K562 (cell line): ENCODE results near the gene ASIC3. TPM values are rescaled to one million over a fixed set of nuclear protein-coding genes. Genes with fewer than 3 reads are reported as not detected.

Experiments
- CBX1 ChIP-seq: sonication (generic); IDR thresholded peaks from 2 replicates; pipeline ENCODE4 v1.6.1; 2016; ENCODE audit warnings: antibody characterized with exemption, low read depth, mild to moderate bottlenecking
- CREB1 ChIP-seq, 2 experiments: sonication (generic) in 1 of 2; formaldehyde crosslinking in 1 of 2; IDR thresholded peaks; 2 replicates each; pipeline versions ENCODE4 v1.6.1 to v1.8.0; 2012 to 2022; ENCODE audit warnings: inconsistent platforms in 1 of 2, mild to moderate bottlenecking in 1 of 2, missing genetic modification reagents in 1 of 2, moderate library complexity in 1 of 2
- CXXC5 ChIP-seq: fragments of 250-450 bp; sonication (Bioruptor Pico); IDR thresholded peaks from 2 replicates; pipeline ENCODE4 v1.8.0; 2022; ENCODE audit warnings: inconsistent platforms, mild to moderate bottlenecking, moderate library complexity
- ETV6 ChIP-seq, 3 experiments: fragments of 150-350 bp in 1 of 3; sonication (generic) in 1 of 3; formaldehyde crosslinking in 1 of 3; IDR thresholded peaks; 2 replicates each; pipeline versions ENCODE4 v1.6.1 to v1.8.0; 2014 to 2022; ENCODE audit warnings: borderline replicate concordance in 2 of 3, low read depth in 2 of 3, antibody characterized with exemption in 1 of 3, low read length in 1 of 3, mild to moderate bottlenecking in 1 of 3, missing genetic modification reagents in 1 of 3
- FOXK1 ChIP-seq: sonication (generic); formaldehyde crosslinking; IDR thresholded peaks from 2 replicates; pipeline ENCODE4 v1.8.0; 2022; ENCODE audit warnings: missing genetic modification reagents, mild to moderate bottlenecking, borderline replicate concordance
- GABPB1 ChIP-seq: sonication (generic); formaldehyde crosslinking; IDR thresholded peaks from 2 replicates; pipeline ENCODE4 v1.8.0; 2022; ENCODE audit warnings: mild to moderate bottlenecking, missing genetic modification reagents
- JUND ChIP-seq, 2 experiments: IDR thresholded peaks; 2 replicates in 1 of 2; 3 replicates in 1 of 2; pipeline ENCODE4 v1.6.1; 2011; ENCODE audit warnings: borderline replicate concordance in 2 of 2, low read depth in 2 of 2, low read length in 2 of 2, improper control_type of control experiment in 1 of 2, missing biosample characterization in 1 of 2, missing genetic modification characterization in 1 of 2, missing genetic modification reagents in 1 of 2
- KLF6 ChIP-seq: fragments of 250-450 bp; sonication (Bioruptor Pico); IDR thresholded peaks from 2 replicates; pipeline ENCODE4 v1.4.0; 2020; ENCODE audit warnings: mild to moderate bottlenecking, moderate library complexity, borderline replicate concordance
- NFIC ChIP-seq: fragments of 450-650 bp; IDR thresholded peaks from 2 replicates; pipeline ENCODE4 v1.6.1; 2017; ENCODE audit warnings: mild to moderate bottlenecking, inconsistent platforms
- NR2C2 ChIP-seq, 2 experiments: fragments of 200-800 bp in 1 of 2; sonication (Bioruptor generic) in 1 of 2; sonication (generic) in 1 of 2; formaldehyde crosslinking in 1 of 2; IDR thresholded peaks; 2 replicates each; pipeline versions ENCODE4 v1.6.1 to v1.8.0; 2016 to 2022; ENCODE audit warnings: mild to moderate bottlenecking in 1 of 2, missing compliant biosample characterization in 1 of 2, missing genetic modification characterization in 1 of 2, missing genetic modification reagents in 1 of 2
- RCOR1 ChIP-seq, 2 experiments: IDR thresholded peaks; 2 replicates each; pipeline ENCODE4 v1.6.1; 2012; ENCODE audit warnings: low read depth in 2 of 2, low read length in 2 of 2, borderline replicate concordance in 1 of 2, improper control_type of control experiment in 1 of 2
- ZNF197 ChIP-seq: fragments of 200-800 bp; sonication (Bioruptor generic); IDR thresholded peaks from 2 replicates; pipeline ENCODE4 v1.6.1; 2016; ENCODE audit warnings: low read depth, missing genetic modification characterization, missing compliant biosample characterization
- polyA plus RNA-seq, 8 experiments: library from polyadenylated mRNA; depleted of rRNA in 4 of 8; stranded (reverse) in 5 of 8; unstranded in 3 of 8; fragments of >200 nt; fragmentation: Nextera tagmentation in 2 of 8; fragmentation: Illumina TruSeq in 1 of 8; extraction: Ambion mirVana in 2 of 8; extraction: Trizol in 1 of 8; gene quantifications; 2 replicates each; pipeline versions ENCODE4 v1.2.1 to v1.2.3, GENCODE V29; 2011 to 2014; ENCODE audit warnings: inconsistent platforms in 1 of 8, missing spikeins in 1 of 8
- total RNA-seq, 7 experiments: library from RNA; depleted of rRNA in 6 of 7; stranded (reverse); fragments of >200 nt in 6 of 7; fragmentation: Illumina TruSeq in 2 of 7; extraction: Trizol in 2 of 7; gene quantifications; 2 replicates each; pipeline versions ENCODE4 v1.2.1 to v1.2.3, GENCODE V29; 2011 to 2021; ENCODE audit warnings: low replicate concordance in 1 of 7
- TF ChIP-seq, protein P1 (sequence below): sonication (generic); formaldehyde crosslinking; IDR thresholded peaks from 2 replicates; pipeline ENCODE4 v1.8.1; 2023; ENCODE audit warnings: mild to moderate bottlenecking, missing genetic modification reagents
- TF ChIP-seq, protein P2 (sequence below), 2 experiments: IDR thresholded peaks; 2 replicates each; pipeline ENCODE4 v1.6.1; 2011; ENCODE audit warnings: borderline replicate concordance in 1 of 2, control low read depth in 1 of 2, low read depth in 1 of 2, low read length in 1 of 2, mild to moderate bottlenecking in 1 of 2, mixed read lengths in 1 of 2, moderate library complexity in 1 of 2; ENCODE audit not compliant: insufficient read depth in 1 of 2, insufficient read length in 1 of 2, poor library complexity in 1 of 2, severe bottlenecking in 1 of 2; ENCODE audit errors: extremely low read depth in 1 of 2
- TF ChIP-seq, protein P3 (sequence below): sonication (generic); formaldehyde crosslinking; IDR thresholded peaks from 2 replicates; pipeline ENCODE4 v1.8.0; 2023; ENCODE audit warnings: mild to moderate bottlenecking, missing genetic modification reagents
- TF ChIP-seq, protein P4 (sequence below), 2 experiments: fragments of 200-800 bp in 1 of 2; sonication (Bioruptor generic) in 1 of 2; sonication (generic) in 1 of 2; formaldehyde crosslinking in 1 of 2; IDR thresholded peaks in 1 of 2; conservative IDR thresholded peaks in 1 of 2; 2 replicates each; pipeline versions ENCODE4 v1.5.0 to v1.6.1; 2016 to 2020; ENCODE audit warnings: missing compliant biosample characterization in 1 of 2, missing genetic modification characterization in 1 of 2, missing genetic modification reagents in 1 of 2

ASIC3 gene
- total and polyA plus RNA-seq, 9 of the 15 experiments (the other 6 are each of a cell fraction or from before 2014, with no cell fraction given), result 0.11 to 5.0 (median 0.87) TPM

GRCh38 chr7:151062111-151062398, 13.7 kb downstream of the ASIC3 start (continued):
- no peak for TF ChIP-seq NR2C2 (CRISPR knock-in tag; IDR thresholded peaks at IDR 0.05)
- 0 out of 2 replicates have a peak, but pooled peaks have one; percentile 2 for TF ChIP-seq NR2C2 (tag; IDR thresholded peaks at IDR 0.05)
- no peak for TF ChIP-seq KLF6 (CRISPR knock-in tag)
- peak; percentile 36; the same call in 1 of the 2 replicates for TF ChIP-seq CXXC5 (CRISPR knock-in tag)
- no peak for TF ChIP-seq ZNF197 (CRISPR knock-in tag)
- TF ChIP-seq, protein P1, sequence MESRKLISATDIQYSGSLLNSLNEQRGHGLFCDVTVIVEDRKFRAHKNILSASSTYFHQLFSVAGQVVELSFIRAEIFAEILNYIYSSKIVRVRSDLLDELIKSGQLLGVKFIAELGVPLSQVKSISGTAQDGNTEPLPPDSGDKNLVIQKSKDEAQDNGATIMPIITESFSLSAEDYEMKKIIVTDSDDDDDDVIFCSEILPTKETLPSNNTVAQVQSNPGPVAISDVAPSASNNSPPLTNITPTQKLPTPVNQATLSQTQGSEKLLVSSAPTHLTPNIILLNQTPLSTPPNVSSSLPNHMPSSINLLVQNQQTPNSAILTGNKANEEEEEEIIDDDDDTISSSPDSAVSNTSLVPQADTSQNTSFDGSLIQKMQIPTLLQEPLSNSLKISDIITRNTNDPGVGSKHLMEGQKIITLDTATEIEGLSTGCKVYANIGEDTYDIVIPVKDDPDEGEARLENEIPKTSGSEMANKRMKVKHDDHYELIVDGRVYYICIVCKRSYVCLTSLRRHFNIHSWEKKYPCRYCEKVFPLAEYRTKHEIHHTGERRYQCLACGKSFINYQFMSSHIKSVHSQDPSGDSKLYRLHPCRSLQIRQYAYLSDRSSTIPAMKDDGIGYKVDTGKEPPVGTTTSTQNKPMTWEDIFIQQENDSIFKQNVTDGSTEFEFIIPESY, result peak; percentile 39; the same call in 1 of the 2 replicates
- peak; percentile 38; the same call in 1 of the 2 replicates for TF ChIP-seq GABPB1 (CRISPR knock-in tag)
- TF ChIP-seq NFIC, result no peak
- TF ChIP-seq, protein P2, sequence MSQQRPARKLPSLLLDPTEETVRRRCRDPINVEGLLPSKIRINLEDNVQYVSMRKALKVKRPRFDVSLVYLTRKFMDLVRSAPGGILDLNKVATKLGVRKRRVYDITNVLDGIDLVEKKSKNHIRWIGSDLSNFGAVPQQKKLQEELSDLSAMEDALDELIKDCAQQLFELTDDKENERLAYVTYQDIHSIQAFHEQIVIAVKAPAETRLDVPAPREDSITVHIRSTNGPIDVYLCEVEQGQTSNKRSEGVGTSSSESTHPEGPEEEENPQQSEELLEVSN (IDR thresholded peaks at IDR 0.05; ENCODE audit: borderline replicate concordance in 1 of 2, extremely low read depth in 1 of 2, insufficient read depth in 1 of 2, insufficient read length in 1 of 2, low read depth in 1 of 2, low read length in 1 of 2, poor library complexity in 1 of 2, severe bottlenecking in 1 of 2), result peak in 1 of 2 experiments; percentile 60
- TF ChIP-seq JUND (IDR thresholded peaks at IDR 0.05; ENCODE audit: borderline replicate concordance, low read depth, low read length), result no peak
- 0 out of 3 replicates have a peak, but pooled peaks have one; percentile 30 for TF ChIP-seq JUND (tag; IDR thresholded peaks at IDR 0.05; ENCODE audit: borderline replicate concordance, low read depth, low read length)
- no peak for TF ChIP-seq ETV6 (IDR thresholded peaks at IDR 0.05; ENCODE audit: borderline replicate concordance in 1 of 2, low read depth in 2 of 2, low read length in 1 of 2)
- TF ChIP-seq ETV6 (CRISPR knock-in tag; IDR thresholded peaks at IDR 0.05; ENCODE audit: borderline replicate concordance), result 0 out of 2 replicates have a peak, but pooled peaks have one; percentile 49
- peak; percentile 56; the same call in 1 of the 2 replicates for TF ChIP-seq CBX1
- TF ChIP-seq, protein P3, sequence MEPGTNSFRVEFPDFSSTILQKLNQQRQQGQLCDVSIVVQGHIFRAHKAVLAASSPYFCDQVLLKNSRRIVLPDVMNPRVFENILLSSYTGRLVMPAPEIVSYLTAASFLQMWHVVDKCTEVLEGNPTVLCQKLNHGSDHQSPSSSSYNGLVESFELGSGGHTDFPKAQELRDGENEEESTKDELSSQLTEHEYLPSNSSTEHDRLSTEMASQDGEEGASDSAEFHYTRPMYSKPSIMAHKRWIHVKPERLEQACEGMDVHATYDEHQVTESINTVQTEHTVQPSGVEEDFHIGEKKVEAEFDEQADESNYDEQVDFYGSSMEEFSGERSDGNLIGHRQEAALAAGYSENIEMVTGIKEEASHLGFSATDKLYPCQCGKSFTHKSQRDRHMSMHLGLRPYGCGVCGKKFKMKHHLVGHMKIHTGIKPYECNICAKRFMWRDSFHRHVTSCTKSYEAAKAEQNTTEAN (CRISPR knock-in tag), result peak; percentile 87; the same call in 1 of the 2 replicates
- TF ChIP-seq CREB1 (IDR thresholded peaks at IDR 0.05), result no peak
- peak; percentile 57; the same call in 1 of the 2 replicates for TF ChIP-seq CREB1 (CRISPR knock-in tag; IDR thresholded peaks at IDR 0.05)
- TF ChIP-seq, protein P4, sequence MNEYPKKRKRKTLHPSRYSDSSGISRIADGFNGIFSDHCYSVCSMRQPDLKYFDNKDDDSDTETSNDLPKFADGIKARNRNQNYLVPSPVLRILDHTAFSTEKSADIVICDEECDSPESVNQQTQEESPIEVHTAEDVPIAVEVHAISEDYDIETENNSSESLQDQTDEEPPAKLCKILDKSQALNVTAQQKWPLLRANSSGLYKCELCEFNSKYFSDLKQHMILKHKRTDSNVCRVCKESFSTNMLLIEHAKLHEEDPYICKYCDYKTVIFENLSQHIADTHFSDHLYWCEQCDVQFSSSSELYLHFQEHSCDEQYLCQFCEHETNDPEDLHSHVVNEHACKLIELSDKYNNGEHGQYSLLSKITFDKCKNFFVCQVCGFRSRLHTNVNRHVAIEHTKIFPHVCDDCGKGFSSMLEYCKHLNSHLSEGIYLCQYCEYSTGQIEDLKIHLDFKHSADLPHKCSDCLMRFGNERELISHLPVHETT (CRISPR knock-in tag; conservative IDR thresholded peaks at IDR 0.05 in 1 of 2, IDR thresholded peaks at IDR 0.05 in 1 of 2), result 0 out of 4 replicates have a peak, but pooled peaks of 1 of the 2 experiments have one; percentile 13
- peak; percentile 53; the same call in 1 of the 2 replicates for TF ChIP-seq FOXK1 (CRISPR knock-in tag)
- TF ChIP-seq RCOR1 (IDR thresholded peaks at IDR 0.05; ENCODE audit: borderline replicate concordance in 1 of 2, low read depth in 2 of 2, low read length in 2 of 2), result 0 out of 4 replicates have a peak, but pooled peaks of 1 of the 2 experiments have one; percentile 0
